SK-N-SH (cell line): ENCODE results near the gene PKNOX1. TPM values are rescaled to one million over a fixed set of nuclear protein-coding genes. Genes with fewer than 3 reads are reported as not detected.

Experiments
- CTCF ChIA-PET: fragments of 300-600, 350-600 bp; formaldehyde crosslinking; extraction: SDS; loops from one replicate; lab custom pipeline; 2021; lab: Yijun Ruan, JAX
- POLR2A ChIA-PET: fragments of 350-600 bp; sonication (Branson Sonifier 250); formaldehyde crosslinking; extraction: SDS; loops from one replicate; lab custom pipeline; 2020; ENCODE audit warnings: antibody characterized with exemption, inconsistent platforms; lab: Yijun Ruan, JAX
- DNase-seq: peaks from one replicate; pipeline ENCODE4 v3.0.0; 2012
- H2AFZ ChIP-seq: fragments of 200-600 bp; sonication (generic); 2 replicates; pipeline ENCODE4 v1.8.1; 2016; ENCODE audit warnings: antibody characterized with exemption, mild to moderate bottlenecking, low read depth
- H3F3A ChIP-seq: fragments of 200-600 bp; sonication (generic); replicated peaks from 2 replicates; pipeline ENCODE3; 2016; ENCODE audit warnings: antibody characterized with exemption, mild to moderate bottlenecking; ENCODE audit not compliant: insufficient read depth
- H3K27ac ChIP-seq, 2 experiments: fragments of 200-500 bp in 1 of 2; fragments of 200-600 bp in 1 of 2; sonication (Bioruptor generic) in 1 of 2; sonication (generic), shearing (Covaris generic) in 1 of 2; 2 replicates each; pipeline versions ENCODE4 v1.5.1 to v1.6.1; 2014 to 2016; ENCODE audit warnings: low read depth in 2 of 2, inconsistent platforms in 1 of 2, low read length in 1 of 2, mild to moderate bottlenecking in 1 of 2, mixed read lengths in 1 of 2
- H3K27me3 ChIP-seq: fragments of 200-600 bp; sonication (generic), shearing (Covaris generic); 2 replicates; pipeline ENCODE4 v1.6.1; 2016; ENCODE audit warnings: mixed run types; ENCODE audit not compliant: insufficient read depth
- H3K36me3 ChIP-seq, 2 experiments: fragments of 200-500 bp in 1 of 2; fragments of 200-600 bp in 1 of 2; sonication (Bioruptor generic) in 1 of 2; sonication (generic) in 1 of 2; replicated peaks in 1 of 2; 2 replicates each; pipeline versions ENCODE3 to v1.5.1; 2014 to 2016; ENCODE audit warnings: low read length in 1 of 2, mild to moderate bottlenecking in 1 of 2; ENCODE audit not compliant: insufficient read depth in 2 of 2, control insufficient read depth in 1 of 2
- H3K4me1 ChIP-seq, 2 experiments: fragments of 200-500 bp in 1 of 2; fragments of 200-600 bp in 1 of 2; sonication (Bioruptor generic) in 1 of 2; sonication (generic), shearing (Covaris generic) in 1 of 2; 2 replicates each; pipeline versions ENCODE4 v1.5.1 to v1.6.1; 2014 to 2016; ENCODE audit warnings: low read depth in 1 of 2, low read length in 1 of 2, mixed run types in 1 of 2; ENCODE audit not compliant: insufficient read depth in 2 of 2, control insufficient read depth in 1 of 2
- H3K4me2 ChIP-seq: fragments of 200-600 bp; sonication (generic), shearing (Covaris generic); 2 replicates; pipeline ENCODE4 v1.6.1; 2017; ENCODE audit warnings: mixed run types
- H3K4me3 ChIP-seq, 2 experiments: fragments of 200-500 bp in 1 of 2; fragments of 200-600 bp in 1 of 2; sonication (Bioruptor generic) in 1 of 2; sonication (generic), shearing (Covaris generic) in 1 of 2; 2 replicates each; pipeline versions ENCODE4 v1.5.1 to v1.8.1; 2014 to 2016; ENCODE audit warnings: low read depth in 2 of 2, inconsistent platforms in 1 of 2, low read length in 1 of 2, mild to moderate bottlenecking in 1 of 2, mixed read lengths in 1 of 2, moderate library complexity in 1 of 2
- H3K79me2 ChIP-seq: fragments of 200-600 bp; sonication (generic); 2 replicates; pipeline ENCODE4 v1.8.1; 2017; ENCODE audit warnings: mild to moderate bottlenecking; ENCODE audit not compliant: insufficient read depth
- H3K9ac ChIP-seq: fragments of 200-600 bp; sonication (generic); 2 replicates; pipeline ENCODE4 v1.6.1; 2017; ENCODE audit warnings: mixed run types
- H3K9me2 ChIP-seq: fragments of 200-600 bp; sonication (generic); 2 replicates; pipeline ENCODE4 v1.6.1; 2017; ENCODE audit warnings: mixed run types
- H3K9me3 ChIP-seq: fragments of 200-600 bp; sonication (generic); 2 replicates; pipeline ENCODE4 v1.6.1; 2017; ENCODE audit warnings: mixed run types, mild to moderate bottlenecking, moderate library complexity
- H4K20me1 ChIP-seq: fragments of 200-600 bp; sonication (generic); 2 replicates; pipeline ENCODE4 v1.6.1; 2017; ENCODE audit warnings: mild to moderate bottlenecking, mixed run types; ENCODE audit not compliant: insufficient read depth
- ELF1 ChIP-seq: IDR thresholded peaks from 2 replicates; pipeline ENCODE4 v1.4.0; 2012
- EP300 ChIP-seq, 2 experiments: IDR thresholded peaks; 2 replicates each; pipeline versions ENCODE4 v1.4.0 to v1.6.1; 2012; ENCODE audit warnings: borderline replicate concordance in 1 of 2, low read depth in 1 of 2, low read length in 1 of 2
- FOSL2 ChIP-seq: IDR thresholded peaks from 2 replicates; pipeline ENCODE4 v1.4.0; 2012; ENCODE audit warnings: low read depth, mild to moderate bottlenecking, moderate library complexity, borderline replicate concordance
- GABPA ChIP-seq: IDR thresholded peaks from 2 replicates; pipeline ENCODE4 v1.4.0; 2012; ENCODE audit warnings: low read depth, mild to moderate bottlenecking
- GATA2 ChIP-seq: sonication (generic); formaldehyde crosslinking; IDR thresholded peaks from 2 replicates; pipeline ENCODE4 v1.5.0; 2020; ENCODE audit warnings: mild to moderate bottlenecking, missing genetic modification reagents
- JUND ChIP-seq: IDR thresholded peaks from 2 replicates; pipeline ENCODE4 v1.4.0; 2012
- MAX ChIP-seq: IDR thresholded peaks from 2 replicates; pipeline ENCODE4 v1.4.0; 2012; ENCODE audit warnings: low read depth
- NFIC ChIP-seq: IDR thresholded peaks from 2 replicates; pipeline ENCODE4 v1.4.0; 2012; ENCODE audit warnings: borderline replicate concordance
- POLR2AphosphoS5 ChIP-seq: IDR thresholded peaks from 2 replicates; pipeline ENCODE4 v1.6.1; 2012; ENCODE audit warnings: low read depth, low read length
- RAD21 ChIP-seq: IDR thresholded peaks from 2 replicates; pipeline ENCODE4 v1.6.1; 2012; ENCODE audit warnings: mild to moderate bottlenecking, low read length
- RXRA ChIP-seq: IDR thresholded peaks from 2 replicates; pipeline ENCODE4 v1.4.0; 2012; ENCODE audit warnings: low read depth, mild to moderate bottlenecking, borderline replicate concordance
- SIN3A ChIP-seq: IDR thresholded peaks from 2 replicates; pipeline ENCODE4 v1.6.1; 2012; ENCODE audit warnings: low read depth, mild to moderate bottlenecking, low read length, moderate library complexity, borderline replicate concordance
- SMC3 ChIP-seq: IDR thresholded peaks from 2 replicates; pipeline ENCODE4 v1.6.1; 2012; ENCODE audit warnings: low read depth, low read length, improper control_type of control experiment
- TAF1 ChIP-seq: IDR thresholded peaks from 2 replicates; pipeline ENCODE4 v1.6.1; 2012; ENCODE audit warnings: low read depth, mild to moderate bottlenecking, low read length, moderate library complexity, borderline replicate concordance
- TEAD4 ChIP-seq: IDR thresholded peaks from 2 replicates; pipeline ENCODE4 v1.4.0; 2012; ENCODE audit warnings: mild to moderate bottlenecking, borderline replicate concordance; ENCODE audit not compliant: insufficient read depth
- USF1 ChIP-seq: IDR thresholded peaks from 2 replicates; pipeline ENCODE4 v1.4.0; 2012; ENCODE audit warnings: low read depth, borderline replicate concordance
- USF2 ChIP-seq: fragments of 150-350 bp; IDR thresholded peaks from 2 replicates; pipeline ENCODE4 v1.6.1; 2017; ENCODE audit warnings: antibody characterized with exemption, low read length, low read depth, borderline replicate concordance
- YY1 ChIP-seq: IDR thresholded peaks from 2 replicates; pipeline ENCODE4 v1.4.0; 2012; ENCODE audit warnings: low read depth, mild to moderate bottlenecking
- ZBTB33 ChIP-seq: IDR thresholded peaks from 2 replicates; pipeline ENCODE4 v1.4.0; 2012; ENCODE audit warnings: low read depth, borderline replicate concordance
- WGBS: methylation state at CpG from one replicate; pipeline ENCODE4 v1.1.6; 2017; ENCODE audit warnings: low lambda C conversion rate; 5-methylcytosine and 5-hydroxymethylcytosine counted together
- polyA plus RNA-seq, 3 experiments: library from polyadenylated mRNA; depleted of rRNA; stranded (reverse); fragments of >200 nt; gene quantifications; 2 replicates each; pipeline ENCODE4 v1.2.3, GENCODE V29; 2012

The PKNOX1 gene
- polyA plus RNA-seq, 1 of the 3 experiments (the other 2 are of a cell fraction), result 21.7 TPM

GRCh38 chr21:43027846-43028731 is 53.7 kb downstream of the PKNOX1 start:
- no peaks in the 10 kb centered on the region for H3K9me3 ChIP-seq
- H3K27ac ChIP-seq, result no peak overlapping the region
- no peak overlapping the region for H3K4me2 ChIP-seq
- peaks cover 7 to 22% of the 10 kb centered on the region in 2 experiments for H3K36me3 ChIP-seq
- no peak overlapping the region for H2AFZ ChIP-seq
- no peaks in the 10 kb centered on the region for H3K79me2 ChIP-seq
- ChIA-PET POLR2A (no interaction called here), CTCF (interaction anchor here (0.6 to 1.2 kb wide), 2 partner anchors 11 to 106 kb away, joined by 3 read pairs; no protein-coding TSS in a partner anchor)
- no peaks in the 10 kb centered on the region for H3F3A ChIP-seq
- peaks cover under 1 to 1% of the 10 kb centered on the region in 2 experiments; a peak in 2 of 4 replicates for H3K4me1 ChIP-seq
- no peaks in the 10 kb centered on the region for H3K27me3 ChIP-seq
- WGBS, result 93% methylated on average over 17 of the region's 27 CpGs
- no peak for DNase-seq
- TF ChIP-seq NFIC (no peak), ZBTB33 (no peak), FOSL2 (no peak), GATA2 (CRISPR knock-in tag) (no peak), TAF1 (no peak)
- no peak overlapping the region for H3K9ac ChIP-seq
- no peaks in the 10 kb centered on the region for H4K20me1 ChIP-seq
- H3K4me3 ChIP-seq, result no peak overlapping the region
- H3K9me2 ChIP-seq, result no peaks in the 10 kb centered on the region

- H3K9me2 ChIP-seq, result no peaks in the 10 kb centered on the region
- no peaks in the 10 kb centered on the region for H3K9me3 ChIP-seq
- H3K79me2 ChIP-seq, result no peaks in the 10 kb centered on the region
- H3K27me3 ChIP-seq, result no peaks in the 10 kb centered on the region
- no peak overlapping the region for H3K4me3 ChIP-seq
- H2AFZ ChIP-seq, result no peak overlapping the region
- DNase-seq, result no peak
- peaks cover 7 to 20% of the 10 kb centered on the region in 2 experiments for H3K36me3 ChIP-seq
- ChIA-PET POLR2A (no interaction called here), CTCF (no interaction called here)
- 85% methylated on average over 9 of the region's 13 CpGs for WGBS
- no peaks in the 10 kb centered on the region for H4K20me1 ChIP-seq
- H3K4me2 ChIP-seq, result no peak overlapping the region
- H3F3A ChIP-seq, result peaks cover 16% of the 10 kb centered on the region
- no peak overlapping the region for H3K27ac ChIP-seq
- peaks cover 6 to 16% of the 10 kb centered on the region in 2 experiments for H3K4me1 ChIP-seq
- no peak overlapping the region for H3K9ac ChIP-seq
- TF ChIP-seq ZBTB33 (no peak), YY1 (no peak), MAX (no peak), RAD21 (no peak), USF2 (no peak), SIN3A (no peak), EP300 (IDR thresholded peaks at IDR 0.05; ENCODE audit: borderline replicate concordance in 1 of 2, low read depth in 1 of 2, low read length in 1 of 2) (no peak), ELF1 (no peak), JUND (no peak), TEAD4 (no peak), USF1 (no peak), GABPA (no peak), FOSL2 (no peak), SMC3 (no peak), POLR2AphosphoS5 (no peak), RXRA (no peak)
Measured at GRCh38 chr21:43029785-43030184, 55.4 kb downstream of the PKNOX1 start.
